ENCODE results near the gene EVI5L.

DNA sequence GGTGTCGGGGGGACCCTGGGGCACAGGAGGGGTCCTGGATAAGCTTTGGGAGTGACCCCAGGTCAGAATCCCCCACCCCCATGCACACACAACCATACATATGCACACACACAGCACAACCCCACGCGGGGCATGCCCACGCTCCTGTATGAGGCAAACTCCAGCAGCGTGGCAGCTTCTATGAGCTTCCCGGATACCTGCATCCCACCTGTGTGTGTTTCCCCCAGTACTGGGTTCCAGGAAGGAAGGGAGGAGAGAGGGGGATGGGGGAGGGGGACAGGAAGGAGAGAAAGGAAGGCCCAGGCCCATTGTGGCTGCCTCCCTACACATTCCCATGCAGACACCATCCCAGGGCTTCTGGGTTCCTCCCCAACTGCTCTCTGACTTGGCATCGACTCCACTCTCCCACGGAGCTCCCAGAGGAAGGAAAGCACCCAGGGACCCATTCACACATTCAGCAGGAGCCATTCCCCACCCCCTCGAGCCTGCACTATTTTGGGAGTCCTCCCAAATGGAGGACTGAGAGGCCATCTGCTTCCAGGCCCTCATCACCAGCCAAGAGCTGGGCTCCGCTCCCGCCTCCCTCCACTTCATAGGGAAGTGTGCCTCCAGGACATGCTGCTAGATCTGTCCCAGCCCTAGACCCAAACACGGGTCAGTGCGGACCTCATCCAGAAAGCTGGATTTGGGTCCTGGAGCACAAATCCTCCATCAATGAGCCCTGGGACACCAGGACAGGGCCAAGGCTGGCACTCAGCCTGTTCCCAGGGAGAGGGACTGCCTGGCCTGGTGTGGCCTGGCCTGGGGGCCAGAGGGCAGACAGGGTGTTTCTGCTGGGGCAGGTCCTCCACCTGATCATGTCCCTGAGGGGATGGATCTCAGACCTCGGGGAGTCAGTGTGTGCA is 30.9 kb downstream of the EVI5L start:
- TF ChIP-seq ISL1 (CRISPR knock-in tag; IDR thresholded peaks at IDR 0.05) (no peak), ZFP30 (CRISPR knock-in tag; IDR thresholded peaks at IDR 0.05) (no peak), ZNF8 (CRISPR knock-in tag; IDR thresholded peaks at IDR 0.05) (no peak), ZFP3 (CRISPR knock-in tag; IDR thresholded peaks at IDR 0.05) (no peak), RARB (CRISPR knock-in tag; IDR thresholded peaks at IDR 0.05) (no peak), CREB5 (CRISPR knock-in tag; IDR thresholded peaks at IDR 0.05; ENCODE audit: low read depth) (no peak), ZNF70 (CRISPR knock-in tag; IDR thresholded peaks at IDR 0.05) (no peak), GLIS3 (CRISPR knock-in tag; IDR thresholded peaks at IDR 0.05) (no peak)
